IMR-90 (cell line): ENCODE results near the gene CCDC28B. TPM values are rescaled to one million over a fixed set of nuclear protein-coding genes. Genes with fewer than 3 reads are reported as not detected.

ENCODE experiments used
- ATAC-seq: fragments of 200-7000 bp; cut with Tn5 transposase; 2 replicates; pipeline ENCODE4 v1.9.1; 2020; ENCODE audit warnings: low read depth, mild to moderate bottlenecking, moderate library complexity
- BruUV-seq: library from RNA; stranded (reverse); fragments of 400-500 nt; replicated peaks from 2 replicates; lab custom pipeline; 2021; lab: Mats Ljungman, UMichigan
- CTCF ChIA-PET: fragments of 300-600 bp; formaldehyde crosslinking; extraction: SDS; loops from one replicate; lab custom pipeline; 2021; ENCODE audit warnings: antibody characterized with exemption; lab: Yijun Ruan, JAX
- POLR2A ChIA-PET: fragments of 300-600 bp; sonication (Branson Sonifier 250); formaldehyde crosslinking; loops from one replicate; lab custom pipeline; 2022; ENCODE audit warnings: antibody characterized with exemption; ENCODE audit not compliant: unreplicated experiment; lab: Charles Lee
- DNase-seq: peaks from one replicate; pipeline ENCODE4 v3.0.0; 2013
- H2AFZ ChIP-seq: replicated peaks from 2 replicates; pipeline ENCODE3; 2013; ENCODE audit warnings: low read length, mild to moderate bottlenecking; ENCODE audit not compliant: poor library complexity
- H2AK5ac ChIP-seq: 2 replicates; pipeline ENCODE4 v1.6.1; 2013; ENCODE audit warnings: low read depth, low read length, inconsistent platforms
- H2AK9ac ChIP-seq: replicated peaks from 2 replicates; pipeline ENCODE3; 2013; ENCODE audit warnings: mild to moderate bottlenecking, low read depth, low read length, moderate library complexity; ENCODE audit not compliant: poor library complexity
- H2BK120ac ChIP-seq: 2 replicates; pipeline ENCODE4 v1.6.1; 2013; ENCODE audit warnings: low read depth, low read length, inconsistent platforms
- H2BK15ac ChIP-seq: 3 replicates; pipeline ENCODE4 v1.6.1; 2013; ENCODE audit warnings: low read depth, low read length, inconsistent platforms
- H2BK20ac ChIP-seq: 2 replicates; pipeline ENCODE4 v1.6.1; 2013; ENCODE audit warnings: low read depth, mild to moderate bottlenecking, inconsistent platforms, low read length, moderate library complexity
- H2BK5ac ChIP-seq: 2 replicates; pipeline ENCODE4 v1.6.1; 2013; ENCODE audit warnings: mild to moderate bottlenecking, low read depth, low read length, inconsistent platforms; ENCODE audit not compliant: poor library complexity, severe bottlenecking
- H3K14ac ChIP-seq: replicated peaks from 2 replicates; pipeline ENCODE4 v1.6.1; 2013; ENCODE audit warnings: low read depth, low read length, inconsistent platforms
- H3K18ac ChIP-seq: 2 replicates; pipeline ENCODE4 v1.6.1; 2013; ENCODE audit warnings: low read depth, low read length, control low read depth
- H3K23ac ChIP-seq: 2 replicates; pipeline ENCODE4 v1.6.1; 2013; ENCODE audit warnings: low read depth, low read length, inconsistent platforms
- H3K27ac ChIP-seq: 2 replicates; pipeline ENCODE4 v1.5.1; 2013; ENCODE audit warnings: mild to moderate bottlenecking, control low read depth, low read length; ENCODE audit not compliant: insufficient read depth
- H3K27me3 ChIP-seq: 2 replicates; pipeline ENCODE4 v1.6.1; 2013; ENCODE audit warnings: low read length; ENCODE audit not compliant: control insufficient read depth, insufficient read depth
- H3K36me3 ChIP-seq: 2 replicates; pipeline ENCODE4 v1.6.1; 2013; ENCODE audit warnings: low read length, mixed read lengths; ENCODE audit not compliant: control insufficient read depth, insufficient read depth
- H3K4ac ChIP-seq: 2 replicates; pipeline ENCODE4 v1.6.1; 2013; ENCODE audit warnings: low read depth, low read length, inconsistent platforms
- H3K4me1 ChIP-seq: 2 replicates; pipeline ENCODE4 v1.6.1; 2013; ENCODE audit warnings: low read length, mixed read lengths; ENCODE audit not compliant: control insufficient read depth, insufficient read depth
- H3K4me2 ChIP-seq: 2 replicates; pipeline ENCODE4 v1.6.1; 2013; ENCODE audit warnings: low read depth, mild to moderate bottlenecking, control low read depth, low read length, moderate library complexity
- H3K4me3 ChIP-seq: 2 replicates; pipeline ENCODE4 v1.5.1; 2013; ENCODE audit warnings: low read depth, mild to moderate bottlenecking, control low read depth, low read length, moderate library complexity; ENCODE audit not compliant: insufficient read depth
- H3K56ac ChIP-seq: 2 replicates; pipeline ENCODE4 v1.6.1; 2013; ENCODE audit warnings: low read length, inconsistent platforms; ENCODE audit not compliant: insufficient read depth; ENCODE audit errors: extremely low read depth
- H3K79me1 ChIP-seq, 2 experiments: 2 replicates each; pipeline ENCODE4 v1.6.1; 2013; ENCODE audit warnings: low read length in 2 of 2, inconsistent platforms in 1 of 2, low read depth in 1 of 2
- H3K9ac ChIP-seq: 2 replicates; pipeline ENCODE4 v1.6.1; 2013; ENCODE audit warnings: low read depth, low read length, control low read depth
- H3K9me1 ChIP-seq: 2 replicates; pipeline ENCODE4 v1.6.1; 2013; ENCODE audit warnings: low read length, inconsistent platforms; ENCODE audit not compliant: insufficient read depth
- H3K9me3 ChIP-seq: 2 replicates; pipeline ENCODE4 v1.6.1; 2013; ENCODE audit warnings: low read length; ENCODE audit not compliant: control insufficient read depth, insufficient read depth
- H4K20me1 ChIP-seq: 2 replicates; pipeline ENCODE4 v1.6.1; 2013; ENCODE audit warnings: low read length, inconsistent platforms; ENCODE audit not compliant: insufficient read depth
- H4K5ac ChIP-seq: 2 replicates; pipeline ENCODE4 v1.6.1; 2013; ENCODE audit warnings: mild to moderate bottlenecking, low read depth, low read length, control low read depth
- H4K8ac ChIP-seq, 2 experiments: 2 replicates each; pipeline ENCODE4 v1.6.1; 2013; ENCODE audit warnings: low read depth in 2 of 2, low read length in 2 of 2, control low read depth in 1 of 2, inconsistent platforms in 1 of 2
- H4K91ac ChIP-seq: 2 replicates; pipeline ENCODE4 v1.6.1; 2013; ENCODE audit warnings: low read depth, low read length, inconsistent platforms; ENCODE audit not compliant: insufficient read depth
- CTCF ChIP-seq: conservative IDR thresholded peaks from 2 replicates; pipeline ENCODE4 v1.5.1; 2012; ENCODE audit warnings: mild to moderate bottlenecking, low read depth, low read length, improper control_type of control experiment
- MAZ ChIP-seq: IDR thresholded peaks from 2 replicates; pipeline ENCODE4 v1.6.1; 2012; ENCODE audit warnings: low read depth, mild to moderate bottlenecking, low read length, improper control_type of control experiment, moderate library complexity, borderline replicate concordance
- POLR2A ChIP-seq: IDR thresholded peaks from 2 replicates; pipeline ENCODE4 v1.6.1; 2012; ENCODE audit warnings: mild to moderate bottlenecking, low read depth, low read length
- RAD21 ChIP-seq: IDR thresholded peaks from 2 replicates; pipeline ENCODE4 v1.6.1; 2012; ENCODE audit warnings: low read length, improper control_type of control experiment
- WGBS, 2 experiments: methylation state at CpG; one replicate each; pipeline versions ENCODE4 v1.1.5 to v1.1.7; 2013; ENCODE audit warnings: missing lambda C conversion rate in 2 of 2; ENCODE audit not compliant: insufficient read length in 1 of 2; ENCODE audit errors: extremely low coverage in 2 of 2; 5-methylcytosine and 5-hydroxymethylcytosine counted together
- dilution Hi-C: fragments of 300-500 bp; cut with HindIII; formaldehyde crosslinking; loops from one replicate; pipeline ENCODE4 v1.14.3; 2018; ENCODE audit warnings: low sequenced_read_pairs; ENCODE audit not compliant: unreplicated experiment
- in situ Hi-C: fragments of 300-500 bp; cut with MboI; formaldehyde crosslinking; loops from 3 replicates; pipeline ENCODE4 v1.14.3; 2019; ENCODE audit warnings: low sequenced_read_pairs, inconsistent platforms, mixed read lengths
- intact Hi-C: fragments of 100-400 bp; cut with micrococcal nuclease; formaldehyde crosslinking; loops from 2 replicates; pipeline ENCODE4 v1.10.0; 2022
- polyA plus RNA-seq, 3 experiments: library from polyadenylated mRNA; depleted of rRNA; stranded (reverse); fragments of >200 nt; gene quantifications; 2 replicates each; pipeline ENCODE4 v1.2.3, GENCODE V29; 2012; ENCODE audit warnings: low replicate concordance in 1 of 3
- total RNA-seq: library from RNA; depleted of rRNA; stranded (reverse); fragments of >200 nt; gene quantifications from 2 replicates; pipeline ENCODE4 v1.2.3, GENCODE V29; 2012
- TF ChIP-seq, protein P1 (sequence below): fragments of 150-350 bp; IDR thresholded peaks from 2 replicates; pipeline ENCODE4 v1.6.1; 2017; ENCODE audit warnings: mild to moderate bottlenecking, antibody characterized with exemption, low read length, low read depth

CCDC28B gene
- total and polyA plus RNA-seq, 2 of the 4 experiments (the other 2 are of a cell fraction) = 17.2 to 18.4 TPM

GRCh38 chr1:32201011-32201855 lies 838 bp downstream of the CCDC28B start:
- CTCF ChIA-PET = interaction anchor here (0.6 to 1.1 kb wide), 3 partner anchors 9 to 92 kb away, joined by 3 to 4 read pairs (median 3); no protein-coding TSS in a partner anchor
- H3K4me1 ChIP-seq = peaks cover 30% of the 10 kb centered on the region
- H3K27ac ChIP-seq = peak overlapping the region; percentile 78
- peak overlapping the region; percentile 63 for H3K4me3 ChIP-seq
- H3K4ac ChIP-seq = peak overlapping the region; percentile 70
- H3K14ac ChIP-seq = peak overlapping the region; percentile 75
- peak overlapping the region; percentile 94 for H2AFZ ChIP-seq
- H3K9me3 ChIP-seq = no peaks in the 10 kb centered on the region
- peaks cover 22% of the 10 kb centered on the region for H3K36me3 ChIP-seq
- POLR2A ChIA-PET = no interaction called here
- peak overlapping the region; percentile 60 for H3K4me2 ChIP-seq
- intact Hi-C loops = no loop called here
- H3K23ac ChIP-seq = peak overlapping the region; percentile 33
- peak overlapping the region; percentile 23; the same call in 1 of the 2 replicates for H2BK120ac ChIP-seq
- peak overlapping the region; percentile 19; the same call in 1 of the 3 replicates for H2BK15ac ChIP-seq
- H3K9ac ChIP-seq = peak overlapping the region; percentile 72
- H4K20me1 ChIP-seq = no peaks in the 10 kb centered on the region
- H3K9me1 ChIP-seq = peaks cover 14% of the 10 kb centered on the region; the same call in 1 of the 2 replicates
- peak overlapping the region; percentile 74 for H2AK5ac ChIP-seq
- BruUV-seq = no TSS peak
- 2% methylated on average over 7 of the region's 26 CpGs; no CpG with 5 or more reads in 1 of the 2 experiments for WGBS, 2 experiments
- peak overlapping the region; percentile 40; the same call in 1 of the 2 replicates for H3K18ac ChIP-seq
- dilution Hi-C loops = no loop called here
- no peaks in the 10 kb centered on the region for H3K27me3 ChIP-seq
- H3K79me1 ChIP-seq = peaks cover 5 to 51% of the 10 kb centered on the region in 2 experiments
- peak overlapping the region; percentile 84 for H4K91ac ChIP-seq
- peak overlapping the region; percentile 80 for H2BK5ac ChIP-seq
- ATAC-seq = peak; percentile 49
- peak overlapping the region; percentile 90 for H2AK9ac ChIP-seq
- in situ Hi-C loops = no loop called here
- DNase-seq = peak; percentile 67
- peak overlapping the region; percentile 60 to 88 for H4K8ac ChIP-seq
- 0 out of 2 replicates have a peak overlapping the region, but pooled peaks have one; percentile 91 for H3K56ac ChIP-seq
- TF ChIP-seq, protein P1, sequence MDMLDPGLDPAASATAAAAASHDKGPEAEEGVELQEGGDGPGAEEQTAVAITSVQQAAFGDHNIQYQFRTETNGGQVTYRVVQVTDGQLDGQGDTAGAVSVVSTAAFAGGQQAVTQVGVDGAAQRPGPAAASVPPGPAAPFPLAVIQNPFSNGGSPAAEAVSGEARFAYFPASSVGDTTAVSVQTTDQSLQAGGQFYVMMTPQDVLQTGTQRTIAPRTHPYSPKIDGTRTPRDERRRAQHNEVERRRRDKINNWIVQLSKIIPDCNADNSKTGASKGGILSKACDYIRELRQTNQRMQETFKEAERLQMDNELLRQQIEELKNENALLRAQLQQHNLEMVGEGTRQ = 0 out of 2 replicates have a peak, but pooled peaks have one; percentile 9
- TF ChIP-seq CTCF = 0 out of 2 replicates have a peak, but pooled peaks have one; percentile 18
- TF ChIP-seq POLR2A = peak; percentile 27; the same call in 1 of the 2 replicates
- TF ChIP-seq RAD21 = 0 out of 2 replicates have a peak, but pooled peaks have one; percentile 5
- no peak for TF ChIP-seq MAZ
- peak overlapping the region; percentile 65 for H4K5ac ChIP-seq
- no peak overlapping the region for H2BK20ac ChIP-seq
